IMR-90 (cell line): Measurements from ENCODE around the gene SLC12A7. TPM values are rescaled to one million over a fixed set of nuclear protein-coding genes. Genes with fewer than 3 reads are reported as not detected.

ENCODE experiments used
- ATAC-seq: fragments of 200-7000 bp; cut with Tn5 transposase; 2 replicates; pipeline ENCODE4 v1.9.1; 2020; ENCODE audit warnings: low read depth, mild to moderate bottlenecking, moderate library complexity
- BruUV-seq: library from RNA; stranded (reverse); fragments of 400-500 nt; replicated peaks from 2 replicates; lab custom pipeline; 2021; lab: Mats Ljungman, UMichigan
- CTCF ChIA-PET: fragments of 300-600 bp; formaldehyde crosslinking; extraction: SDS; loops from one replicate; lab custom pipeline; 2021; ENCODE audit warnings: antibody characterized with exemption; lab: Yijun Ruan, JAX
- POLR2A ChIA-PET: fragments of 300-600 bp; sonication (Branson Sonifier 250); formaldehyde crosslinking; loops from one replicate; lab custom pipeline; 2022; ENCODE audit warnings: antibody characterized with exemption; ENCODE audit not compliant: unreplicated experiment; lab: Charles Lee
- DNase-seq: peaks from one replicate; pipeline ENCODE4 v3.0.0; 2013
- H2AFZ ChIP-seq: replicated peaks from 2 replicates; pipeline ENCODE3; 2013; ENCODE audit warnings: low read length, mild to moderate bottlenecking; ENCODE audit not compliant: poor library complexity
- H2AK5ac ChIP-seq: 2 replicates; pipeline ENCODE4 v1.6.1; 2013; ENCODE audit warnings: low read depth, low read length, inconsistent platforms
- H2AK9ac ChIP-seq: replicated peaks from 2 replicates; pipeline ENCODE3; 2013; ENCODE audit warnings: mild to moderate bottlenecking, low read depth, low read length, moderate library complexity; ENCODE audit not compliant: poor library complexity
- H2BK120ac ChIP-seq: 2 replicates; pipeline ENCODE4 v1.6.1; 2013; ENCODE audit warnings: low read depth, low read length, inconsistent platforms
- H2BK15ac ChIP-seq: 3 replicates; pipeline ENCODE4 v1.6.1; 2013; ENCODE audit warnings: low read depth, low read length, inconsistent platforms
- H2BK20ac ChIP-seq: 2 replicates; pipeline ENCODE4 v1.6.1; 2013; ENCODE audit warnings: low read depth, mild to moderate bottlenecking, inconsistent platforms, low read length, moderate library complexity
- H2BK5ac ChIP-seq: 2 replicates; pipeline ENCODE4 v1.6.1; 2013; ENCODE audit warnings: mild to moderate bottlenecking, low read depth, low read length, inconsistent platforms; ENCODE audit not compliant: poor library complexity, severe bottlenecking
- H3K14ac ChIP-seq: replicated peaks from 2 replicates; pipeline ENCODE4 v1.6.1; 2013; ENCODE audit warnings: low read depth, low read length, inconsistent platforms
- H3K18ac ChIP-seq: 2 replicates; pipeline ENCODE4 v1.6.1; 2013; ENCODE audit warnings: low read depth, low read length, control low read depth
- H3K23ac ChIP-seq: 2 replicates; pipeline ENCODE4 v1.6.1; 2013; ENCODE audit warnings: low read depth, low read length, inconsistent platforms
- H3K27ac ChIP-seq: 2 replicates; pipeline ENCODE4 v1.5.1; 2013; ENCODE audit warnings: mild to moderate bottlenecking, control low read depth, low read length; ENCODE audit not compliant: insufficient read depth
- H3K27me3 ChIP-seq: 2 replicates; pipeline ENCODE4 v1.6.1; 2013; ENCODE audit warnings: low read length; ENCODE audit not compliant: control insufficient read depth, insufficient read depth
- H3K36me3 ChIP-seq: 2 replicates; pipeline ENCODE4 v1.6.1; 2013; ENCODE audit warnings: low read length, mixed read lengths; ENCODE audit not compliant: control insufficient read depth, insufficient read depth
- H3K4ac ChIP-seq: 2 replicates; pipeline ENCODE4 v1.6.1; 2013; ENCODE audit warnings: low read depth, low read length, inconsistent platforms
- H3K4me1 ChIP-seq: 2 replicates; pipeline ENCODE4 v1.6.1; 2013; ENCODE audit warnings: low read length, mixed read lengths; ENCODE audit not compliant: control insufficient read depth, insufficient read depth
- H3K4me2 ChIP-seq: 2 replicates; pipeline ENCODE4 v1.6.1; 2013; ENCODE audit warnings: low read depth, mild to moderate bottlenecking, control low read depth, low read length, moderate library complexity
- H3K4me3 ChIP-seq: 2 replicates; pipeline ENCODE4 v1.5.1; 2013; ENCODE audit warnings: low read depth, mild to moderate bottlenecking, control low read depth, low read length, moderate library complexity; ENCODE audit not compliant: insufficient read depth
- H3K56ac ChIP-seq: 2 replicates; pipeline ENCODE4 v1.6.1; 2013; ENCODE audit warnings: low read length, inconsistent platforms; ENCODE audit not compliant: insufficient read depth; ENCODE audit errors: extremely low read depth
- H3K79me1 ChIP-seq, 2 experiments: 2 replicates each; pipeline ENCODE4 v1.6.1; 2013; ENCODE audit warnings: low read length in 2 of 2, inconsistent platforms in 1 of 2, low read depth in 1 of 2
- H3K9ac ChIP-seq: 2 replicates; pipeline ENCODE4 v1.6.1; 2013; ENCODE audit warnings: low read depth, low read length, control low read depth
- H3K9me1 ChIP-seq: 2 replicates; pipeline ENCODE4 v1.6.1; 2013; ENCODE audit warnings: low read length, inconsistent platforms; ENCODE audit not compliant: insufficient read depth
- H3K9me3 ChIP-seq: 2 replicates; pipeline ENCODE4 v1.6.1; 2013; ENCODE audit warnings: low read length; ENCODE audit not compliant: control insufficient read depth, insufficient read depth
- H4K20me1 ChIP-seq: 2 replicates; pipeline ENCODE4 v1.6.1; 2013; ENCODE audit warnings: low read length, inconsistent platforms; ENCODE audit not compliant: insufficient read depth
- H4K5ac ChIP-seq: 2 replicates; pipeline ENCODE4 v1.6.1; 2013; ENCODE audit warnings: mild to moderate bottlenecking, low read depth, low read length, control low read depth
- H4K8ac ChIP-seq, 2 experiments: 2 replicates each; pipeline ENCODE4 v1.6.1; 2013; ENCODE audit warnings: low read depth in 2 of 2, low read length in 2 of 2, control low read depth in 1 of 2, inconsistent platforms in 1 of 2
- H4K91ac ChIP-seq: 2 replicates; pipeline ENCODE4 v1.6.1; 2013; ENCODE audit warnings: low read depth, low read length, inconsistent platforms; ENCODE audit not compliant: insufficient read depth
- CHD1 ChIP-seq: IDR thresholded peaks from 2 replicates; pipeline ENCODE4 v1.6.1; 2012; ENCODE audit warnings: low read depth, low read length, improper control_type of control experiment
- ELK1 ChIP-seq: fragments of 150-350 bp; IDR thresholded peaks from 2 replicates; pipeline ENCODE4 v1.6.1; 2016; ENCODE audit warnings: low read depth, mild to moderate bottlenecking, low read length, moderate library complexity, borderline replicate concordance
- FOS ChIP-seq: fragments of 150-350 bp; IDR thresholded peaks from 2 replicates; pipeline ENCODE4 v1.6.1; 2016; ENCODE audit warnings: low read depth, low read length
- MAFK ChIP-seq: IDR thresholded peaks from 2 replicates; pipeline ENCODE4 v1.6.1; 2012; ENCODE audit warnings: low read depth, low read length, improper control_type of control experiment
- MAZ ChIP-seq: IDR thresholded peaks from 2 replicates; pipeline ENCODE4 v1.6.1; 2012; ENCODE audit warnings: low read depth, mild to moderate bottlenecking, low read length, improper control_type of control experiment, moderate library complexity, borderline replicate concordance
- MXI1 ChIP-seq: IDR thresholded peaks from 2 replicates; pipeline ENCODE4 v1.6.1; 2012; ENCODE audit warnings: low read depth, mild to moderate bottlenecking, low read length, moderate library complexity, borderline replicate concordance
- NFE2L2 ChIP-seq: fragments of 150-350 bp; IDR thresholded peaks from 2 replicates; pipeline ENCODE4 v1.6.1; 2016; ENCODE audit warnings: low read depth, mild to moderate bottlenecking, low read length
- RAD21 ChIP-seq: IDR thresholded peaks from 2 replicates; pipeline ENCODE4 v1.6.1; 2012; ENCODE audit warnings: low read length, improper control_type of control experiment
- RCOR1 ChIP-seq: IDR thresholded peaks from 2 replicates; pipeline ENCODE4 v1.6.1; 2012; ENCODE audit warnings: mild to moderate bottlenecking, low read length, improper control_type of control experiment; ENCODE audit not compliant: insufficient replicate concordance
- RFX5 ChIP-seq: IDR thresholded peaks from 2 replicates; pipeline ENCODE4 v1.8.0; 2012; ENCODE audit warnings: low read depth, mild to moderate bottlenecking, low read length, moderate library complexity
- SMC3 ChIP-seq: fragments of 150-350 bp; IDR thresholded peaks from 2 replicates; pipeline ENCODE4 v1.6.1; 2016; ENCODE audit warnings: low read depth, mild to moderate bottlenecking, antibody characterized with exemption, low read length, moderate library complexity
- WGBS, 2 experiments: methylation state at CpG; one replicate each; pipeline versions ENCODE4 v1.1.5 to v1.1.7; 2013; ENCODE audit warnings: missing lambda C conversion rate in 2 of 2; ENCODE audit not compliant: insufficient read length in 1 of 2; ENCODE audit errors: extremely low coverage in 2 of 2; 5-methylcytosine and 5-hydroxymethylcytosine counted together
- dilution Hi-C: fragments of 300-500 bp; cut with HindIII; formaldehyde crosslinking; loops from one replicate; pipeline ENCODE4 v1.14.3; 2018; ENCODE audit warnings: low sequenced_read_pairs; ENCODE audit not compliant: unreplicated experiment
- in situ Hi-C: fragments of 300-500 bp; cut with MboI; formaldehyde crosslinking; loops from 3 replicates; pipeline ENCODE4 v1.14.3; 2019; ENCODE audit warnings: low sequenced_read_pairs, inconsistent platforms, mixed read lengths
- intact Hi-C: fragments of 100-400 bp; cut with micrococcal nuclease; formaldehyde crosslinking; loops from 2 replicates; pipeline ENCODE4 v1.10.0; 2022
- polyA plus RNA-seq, 3 experiments: library from polyadenylated mRNA; depleted of rRNA; stranded (reverse); fragments of >200 nt; gene quantifications; 2 replicates each; pipeline ENCODE4 v1.2.3, GENCODE V29; 2012; ENCODE audit warnings: low replicate concordance in 1 of 3
- total RNA-seq: library from RNA; depleted of rRNA; stranded (reverse); fragments of >200 nt; gene quantifications from 2 replicates; pipeline ENCODE4 v1.2.3, GENCODE V29; 2012
- TF ChIP-seq, protein P1 (sequence below): conservative IDR thresholded peaks from 2 replicates; pipeline ENCODE4 v1.5.1; 2012; ENCODE audit warnings: mild to moderate bottlenecking, low read depth, low read length, improper control_type of control experiment
- TF ChIP-seq, protein P2 (sequence below): fragments of 150-350 bp; IDR thresholded peaks from 2 replicates; pipeline ENCODE4 v1.6.1; 2017; ENCODE audit warnings: mild to moderate bottlenecking, antibody characterized with exemption, low read length, low read depth

SLC12A7 gene
- total and polyA plus RNA-seq, 2 of the 4 experiments (the other 2 are of a cell fraction), result 3.0 to 6.1 TPM

GRCh38 chr5:1012900-1013237, 99.0 kb downstream of the SLC12A7 start:
- Histone ChIP-seq H4K20me1 (no peaks in the 10 kb centered on the region), H3K23ac (no peak overlapping the region), H2BK20ac (no peak overlapping the region), H3K4me2 (no peak overlapping the region), H4K91ac (no peak overlapping the region), H2AK5ac (no peak overlapping the region), H2AFZ (no peak overlapping the region), H3K4me1 (no peaks in the 10 kb centered on the region; the same call in 1 of the 2 replicates), H3K14ac (no peak overlapping the region), H3K27ac (no peak overlapping the region), H3K18ac (no peak overlapping the region), H3K4ac (no peak overlapping the region), H3K9ac (no peak overlapping the region), H3K9me3 (no peaks in the 10 kb centered on the region), H2BK120ac (no peak overlapping the region), H3K9me1 (no peaks in the 10 kb centered on the region), H2AK9ac (no peak overlapping the region), H3K27me3 (peaks cover 59% of the 10 kb centered on the region), H2BK15ac (no peak overlapping the region), H3K36me3 (no peaks in the 10 kb centered on the region), H3K56ac (no peak overlapping the region), H3K79me1 (no peaks in the 10 kb centered on the region), H3K4me3 (no peak overlapping the region), H4K8ac (no peak overlapping the region), H2BK5ac (no peak overlapping the region), H4K5ac (no peak overlapping the region)
- dilution Hi-C loops (no loop called here), intact Hi-C loops (no loop called here), in situ Hi-C loops (no loop called here)
- ChIA-PET POLR2A (no interaction called here), CTCF (no interaction called here)
- no TSS peak for BruUV-seq
- TF ChIP-seq MXI1, result no peak
- TF ChIP-seq CHD1, result no peak
- no peak for TF ChIP-seq MAFK
- TF ChIP-seq MAZ, result no peak
- no peak for TF ChIP-seq FOS
- TF ChIP-seq, protein P1, sequence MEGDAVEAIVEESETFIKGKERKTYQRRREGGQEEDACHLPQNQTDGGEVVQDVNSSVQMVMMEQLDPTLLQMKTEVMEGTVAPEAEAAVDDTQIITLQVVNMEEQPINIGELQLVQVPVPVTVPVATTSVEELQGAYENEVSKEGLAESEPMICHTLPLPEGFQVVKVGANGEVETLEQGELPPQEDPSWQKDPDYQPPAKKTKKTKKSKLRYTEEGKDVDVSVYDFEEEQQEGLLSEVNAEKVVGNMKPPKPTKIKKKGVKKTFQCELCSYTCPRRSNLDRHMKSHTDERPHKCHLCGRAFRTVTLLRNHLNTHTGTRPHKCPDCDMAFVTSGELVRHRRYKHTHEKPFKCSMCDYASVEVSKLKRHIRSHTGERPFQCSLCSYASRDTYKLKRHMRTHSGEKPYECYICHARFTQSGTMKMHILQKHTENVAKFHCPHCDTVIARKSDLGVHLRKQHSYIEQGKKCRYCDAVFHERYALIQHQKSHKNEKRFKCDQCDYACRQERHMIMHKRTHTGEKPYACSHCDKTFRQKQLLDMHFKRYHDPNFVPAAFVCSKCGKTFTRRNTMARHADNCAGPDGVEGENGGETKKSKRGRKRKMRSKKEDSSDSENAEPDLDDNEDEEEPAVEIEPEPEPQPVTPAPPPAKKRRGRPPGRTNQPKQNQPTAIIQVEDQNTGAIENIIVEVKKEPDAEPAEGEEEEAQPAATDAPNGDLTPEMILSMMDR, result no peak
- no peak for TF ChIP-seq RAD21
- TF ChIP-seq NFE2L2, result no peak
- no peak for TF ChIP-seq SMC3
- TF ChIP-seq, protein P2, sequence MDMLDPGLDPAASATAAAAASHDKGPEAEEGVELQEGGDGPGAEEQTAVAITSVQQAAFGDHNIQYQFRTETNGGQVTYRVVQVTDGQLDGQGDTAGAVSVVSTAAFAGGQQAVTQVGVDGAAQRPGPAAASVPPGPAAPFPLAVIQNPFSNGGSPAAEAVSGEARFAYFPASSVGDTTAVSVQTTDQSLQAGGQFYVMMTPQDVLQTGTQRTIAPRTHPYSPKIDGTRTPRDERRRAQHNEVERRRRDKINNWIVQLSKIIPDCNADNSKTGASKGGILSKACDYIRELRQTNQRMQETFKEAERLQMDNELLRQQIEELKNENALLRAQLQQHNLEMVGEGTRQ, result no peak
- TF ChIP-seq RCOR1, result no peak
- TF ChIP-seq ELK1, result no peak
- TF ChIP-seq RFX5, result no peak
- WGBS, 2 experiments, result 90% methylated on average over 5 of the region's 7 CpGs; no CpG with 5 or more reads in 1 of the 2 experiments
- ATAC-seq, result no peak
- no peak for DNase-seq
